NCI-H1694 (cell line): ENCODE results near the gene PSIP1.
A peak's percentile ranks its signal among the peaks of the same experiment; 100 is the strongest.
"Not testable (repeated sequence)": the region's sequence is repeated elsewhere in the genome, so short reads cannot be mapped to it uniquely, and the experiment has no call there.

Source experiments
- DNase-seq: peaks from one replicate; lab custom pipeline; 2025; lab: John Stamatoyannopoulos, UW

PSIP1 gene

GRCh38 chr9:15430920-15431844 is 79.6 kb downstream of the PSIP1 start:
- no peak for DNase-seq

DNA sequence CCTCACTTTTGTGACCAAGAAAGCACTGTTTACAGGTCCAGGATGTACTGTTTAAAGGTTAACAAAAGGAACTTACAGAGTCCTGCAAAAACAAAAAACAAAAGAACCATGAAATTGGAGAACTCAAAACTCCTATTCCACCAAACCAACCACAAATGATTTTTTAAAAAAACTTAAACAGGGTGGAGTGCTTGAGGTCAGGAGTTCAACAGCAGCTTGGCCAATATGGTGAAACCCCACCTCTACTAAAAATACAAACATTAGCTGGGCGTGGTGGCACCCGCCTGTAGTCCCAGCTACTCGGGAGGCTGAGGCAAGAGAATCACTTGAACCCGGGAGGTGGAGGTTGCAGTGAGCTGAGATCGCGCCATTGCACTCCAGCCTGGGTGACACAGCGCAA is 83.1 kb downstream of the PSIP1 start:
- not testable (repeated sequence) for DNase-seq

GRCh38 chr9:15426019-15426418 is 84.8 kb downstream of the PSIP1 start:
- DNase-seq: no peak

DNA sequence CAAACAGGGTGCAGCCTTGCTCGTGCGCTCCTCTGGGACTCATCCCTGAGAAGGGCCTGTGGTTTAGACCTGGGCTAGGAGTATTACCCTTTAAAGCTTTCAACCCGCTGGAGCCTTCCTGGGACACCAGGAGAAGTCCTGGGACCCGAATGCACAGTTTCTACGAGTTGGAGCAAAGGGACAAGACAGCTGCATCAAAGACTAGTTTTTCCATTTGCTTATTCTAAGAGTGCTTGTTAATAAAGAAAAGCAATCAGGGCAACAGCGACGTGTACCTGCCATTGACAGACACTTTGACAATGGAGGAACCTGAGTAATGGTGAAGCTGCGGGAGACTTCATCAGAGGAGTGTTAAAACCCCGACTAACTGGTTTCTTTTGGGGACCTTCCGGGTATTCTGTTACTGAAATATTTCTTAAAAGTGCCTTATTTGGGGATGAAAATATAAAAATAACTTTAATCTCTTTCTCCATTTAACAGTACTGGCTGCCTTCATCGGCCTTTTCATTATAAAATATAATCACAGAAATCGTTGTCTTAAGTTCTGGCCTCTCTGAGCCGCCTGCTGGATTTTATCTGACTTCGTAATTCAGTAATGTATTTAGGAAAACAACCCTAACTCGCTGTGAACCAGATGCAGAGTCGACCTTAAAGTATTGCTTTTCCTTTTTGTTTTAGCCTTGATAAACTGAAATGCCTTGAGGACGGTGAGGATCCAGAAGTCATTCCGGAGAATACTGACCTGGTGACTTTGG is 87.4 kb downstream of the PSIP1 start:
- no peak for DNase-seq

DNA sequence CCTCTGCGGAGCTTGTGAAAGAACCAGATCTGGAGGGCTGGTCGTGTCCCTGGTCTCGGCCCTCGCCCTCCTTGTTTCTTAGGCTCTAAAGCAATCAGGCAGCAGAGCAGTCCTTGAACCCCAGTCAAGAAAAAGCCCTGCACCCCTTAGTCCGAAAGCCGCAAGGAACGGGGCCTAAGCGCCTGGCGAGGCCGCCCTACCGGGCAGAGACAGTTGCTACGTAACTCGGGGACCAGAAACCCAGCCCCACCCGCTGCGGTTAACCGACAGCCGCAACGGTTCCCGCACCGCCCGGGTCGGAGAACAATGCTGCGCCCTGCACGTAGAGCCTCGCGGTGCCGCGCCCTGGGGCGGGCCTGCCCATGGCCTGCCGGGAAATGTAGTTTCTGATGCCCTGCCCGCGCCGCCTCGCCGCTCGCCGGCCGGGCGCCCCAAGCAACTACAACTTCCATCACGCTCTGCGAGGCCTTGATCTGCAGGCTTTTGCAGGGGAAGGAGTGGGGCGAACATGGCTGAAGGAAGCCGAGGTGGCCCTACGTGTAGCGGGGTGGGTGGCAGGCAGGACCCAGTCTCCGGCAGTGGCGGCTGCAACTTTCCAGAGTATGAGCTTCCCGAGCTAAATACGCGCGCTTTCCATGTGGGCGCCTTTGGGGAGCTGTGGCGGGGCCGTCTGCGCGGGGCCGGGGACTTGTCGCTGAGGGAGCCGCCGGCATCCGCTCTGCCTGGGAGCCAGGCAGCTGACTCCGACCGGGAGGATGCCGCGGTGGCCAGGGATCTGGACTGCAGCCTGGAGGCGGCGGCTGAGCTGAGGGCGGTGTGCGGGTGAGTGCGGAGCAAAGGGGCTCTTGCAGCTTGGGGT is 88.2 kb downstream of the PSIP1 start, which contains the start of gene SNAPC3:
SNAPC3 (plus strand) TSS at position 505 of the 859 bp plus-strand sequence; CDS start at position 509, 4 bp downstream.
- DNase-seq: peak; percentile 76

DNA sequence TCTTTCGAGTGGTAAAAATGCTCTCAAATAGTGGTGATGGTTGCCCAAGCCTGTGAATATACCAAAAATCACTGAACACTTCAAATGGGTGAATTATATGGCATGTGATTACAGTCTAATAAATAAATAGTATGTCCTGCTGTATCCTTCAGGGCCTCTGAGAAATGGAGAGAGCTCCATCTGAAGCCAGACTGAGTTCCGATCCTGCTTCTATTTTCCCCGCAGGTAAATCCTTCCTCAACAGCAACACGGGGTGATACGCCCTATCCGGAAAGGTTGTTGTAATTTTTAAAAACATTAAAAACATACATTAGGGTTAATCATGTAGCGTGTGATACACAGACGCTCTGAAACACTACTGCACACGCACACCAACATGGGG is 88.8 kb downstream of the PSIP1 start:
- no peak for DNase-seq

GRCh38 chr9:15421532-15421931 is 89.2 kb downstream of the PSIP1 start:
- no peak for DNase-seq

- no peak for DNase-seq
Observed at GRCh38 chr9:15420796-15421195, 90.0 kb downstream of the PSIP1 start.

DNA sequence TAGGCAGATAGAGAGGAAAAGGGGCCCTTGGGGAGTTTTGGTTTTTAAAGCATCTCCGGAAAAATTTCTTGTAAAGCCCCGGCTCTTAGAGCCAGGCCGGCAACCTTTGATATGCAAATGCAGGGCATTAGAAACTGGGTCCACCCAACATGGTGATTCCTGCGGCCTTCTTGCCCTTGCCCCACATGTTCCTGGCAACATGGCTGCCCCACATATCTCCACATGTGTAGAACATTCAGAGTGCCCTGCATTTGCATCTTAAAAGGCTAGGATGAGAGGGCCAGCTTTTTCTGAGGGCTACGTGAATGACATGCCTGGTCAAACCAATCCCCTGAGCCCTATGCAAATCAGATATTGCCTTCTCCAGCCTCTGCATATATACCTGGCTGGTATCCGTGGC is 93.1 kb downstream of the PSIP1 start:
- DNase-seq: no peak

DNA sequence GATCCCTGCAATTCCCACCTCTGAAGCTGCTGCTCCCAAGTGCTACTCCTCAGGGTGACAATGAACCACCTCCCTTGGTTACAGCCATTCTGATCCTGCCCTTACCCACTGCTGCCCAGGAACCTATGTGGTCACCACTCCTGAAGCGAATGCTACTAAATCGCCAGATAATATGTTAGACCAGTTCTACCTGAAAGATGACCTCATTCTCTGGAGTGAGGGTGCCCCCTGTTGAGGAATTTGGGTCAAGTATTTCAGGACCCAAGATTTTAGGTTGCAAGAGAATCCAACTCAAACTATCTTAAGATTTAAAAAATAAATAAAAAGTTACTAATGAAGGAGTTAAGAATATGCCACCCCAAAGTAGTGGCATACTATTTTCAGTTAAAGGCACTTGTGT is 93.9 kb downstream of the PSIP1 start:
- DNase-seq: no peak
